ENCODE data around the gene TRAPPC8. TPM values are rescaled to one million over a fixed set of nuclear protein-coding genes. Genes with fewer than 3 reads are reported as not detected.
"Not testable (repeated sequence)": the region's sequence is repeated elsewhere in the genome, so short reads cannot be mapped to it uniquely, and the experiment has no call there.

Gene TRAPPC8
- total RNA-seq, 1 donor from 2014 or later, result 29.6 TPM

GRCh38 chr18:31819925-31820229 is 123.1 kb downstream of the TRAPPC8 start:
- Mint-ChIP-seq H3K27me3 (ENCODE audit: low read depth) (peaks cover 2% of the 10 kb centered on the region), H3K9me3 (ENCODE audit: low read depth) (no peaks in the 10 kb centered on the region), H3K27ac (ENCODE audit: unreplicated experiment) (no peak overlapping the region), H3K4me1 (ENCODE audit: low read depth) (peaks cover 4% of the 10 kb centered on the region), H3K36me3 (ENCODE audit: low read depth) (no peaks in the 10 kb centered on the region), H3K4me3 (ENCODE audit: unreplicated experiment) (no peak overlapping the region)
- peak; percentile 68 for TF ChIP-seq CTCF (IDR thresholded peaks at IDR 0.05)
- DNase-seq (ENCODE audit: low spot score), result no peak

GRCh38 chr18:31819106-31819924 is 123.6 kb downstream of the TRAPPC8 start:
- DNase-seq (ENCODE audit: low spot score), result no peak
- Mint-ChIP-seq H3K36me3 (ENCODE audit: low read depth) (no peaks in the 10 kb centered on the region), H3K4me3 (ENCODE audit: unreplicated experiment) (no peak overlapping the region)

GRCh38 chr18:31814132-31814531 is 128.8 kb downstream of the TRAPPC8 start:
- H3K9me3 Mint-ChIP-seq (ENCODE audit: low read depth), result no peaks in the 10 kb centered on the region
- no peaks in the 10 kb centered on the region for H3K36me3 Mint-ChIP-seq (ENCODE audit: low read depth)
- no peak overlapping the region for H3K27ac Mint-ChIP-seq (ENCODE audit: unreplicated experiment)

More at GRCh38 chr18:31819106-31819924, 123.6 kb downstream of the TRAPPC8 start:
- peak; percentile 91 for TF ChIP-seq CTCF (IDR thresholded peaks at IDR 0.05)
- Mint-ChIP-seq H3K27ac (ENCODE audit: unreplicated experiment) (no peak overlapping the region), H3K4me1 (ENCODE audit: low read depth) (peaks cover 4% of the 10 kb centered on the region), H3K27me3 (ENCODE audit: low read depth) (peaks cover 2% of the 10 kb centered on the region), H3K9me3 (ENCODE audit: low read depth) (no peaks in the 10 kb centered on the region)

DNA sequence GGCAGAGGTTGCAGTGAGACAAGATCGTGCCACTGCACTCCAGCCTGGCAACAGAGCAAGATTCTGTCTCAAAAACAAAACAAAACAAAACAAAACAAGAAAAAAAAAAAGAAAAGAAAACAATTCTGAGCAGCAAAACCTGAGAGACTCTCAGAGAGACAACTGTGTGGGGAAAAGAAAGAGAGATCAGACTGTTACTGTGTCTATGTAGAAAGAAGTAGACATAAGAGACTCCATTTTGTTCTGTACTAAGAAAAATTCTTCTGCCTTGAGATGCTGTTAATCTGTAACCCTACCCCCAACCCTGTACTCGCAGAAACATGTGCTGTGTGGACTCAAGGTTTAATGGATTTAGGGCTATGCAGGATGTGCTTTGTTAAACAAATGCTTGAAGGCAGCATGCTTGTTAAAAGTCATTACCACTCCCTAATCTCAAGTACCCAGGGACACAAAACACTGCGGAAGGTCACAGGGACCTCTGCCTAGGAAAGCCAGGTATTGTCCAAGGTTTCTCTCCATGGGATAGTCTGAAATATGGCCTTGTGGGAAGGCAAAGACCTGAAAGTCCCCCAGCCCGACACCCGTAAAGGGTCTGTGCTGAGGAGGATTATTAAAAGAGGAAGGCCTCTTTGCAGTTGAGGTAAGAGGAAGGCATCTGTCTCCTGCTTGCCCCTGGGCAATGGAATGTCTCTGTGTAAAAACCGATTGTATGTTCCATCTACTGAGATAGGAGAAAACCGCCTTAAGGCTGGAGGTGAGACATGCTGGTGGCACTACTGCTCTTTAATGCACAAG is 132.4 kb downstream of the TRAPPC8 start:
- H3K4me1 Mint-ChIP-seq (ENCODE audit: low read depth); H3K27me3 Mint-ChIP-seq (ENCODE audit: low read depth); H3K36me3 Mint-ChIP-seq (ENCODE audit: low read depth); H3K4me3 Mint-ChIP-seq (ENCODE audit: unreplicated experiment); H3K9me3 Mint-ChIP-seq (ENCODE audit: low read depth); DNase-seq (ENCODE audit: low spot score); H3K27ac Mint-ChIP-seq (ENCODE audit: unreplicated experiment): not testable (repeated sequence)

More at GRCh38 chr18:31814132-31814531, 128.8 kb downstream of the TRAPPC8 start:
- Mint-ChIP-seq H3K27me3 (ENCODE audit: low read depth) (peaks cover 6% of the 10 kb centered on the region), H3K4me3 (ENCODE audit: unreplicated experiment) (no peak overlapping the region), H3K4me1 (ENCODE audit: low read depth) (no peaks in the 10 kb centered on the region)
- TF ChIP-seq CTCF (IDR thresholded peaks at IDR 0.05), result no peak
- DNase-seq (ENCODE audit: low spot score), result no peak

DNA sequence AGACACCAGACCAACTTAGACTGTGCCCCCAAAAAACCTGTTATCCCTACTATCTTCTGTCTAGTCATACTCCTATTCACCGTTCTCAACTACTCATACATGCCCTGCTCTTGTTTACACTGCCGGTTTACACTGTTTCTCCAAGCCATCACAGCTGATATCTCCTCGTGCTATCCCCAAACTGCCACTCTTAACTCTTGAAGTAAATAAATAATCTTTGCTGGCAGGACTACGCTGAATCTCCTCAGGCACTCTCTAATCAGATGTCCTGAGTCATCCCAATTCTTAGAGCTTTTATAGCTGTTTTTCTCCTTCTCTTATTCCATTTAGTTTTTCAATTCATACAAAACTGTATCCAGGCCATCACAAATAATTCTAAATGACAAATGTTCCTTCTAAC is 133.9 kb downstream of the TRAPPC8 start:
- H3K27me3 Mint-ChIP-seq (ENCODE audit: low read depth); H3K9me3 Mint-ChIP-seq (ENCODE audit: low read depth): not testable (repeated sequence)

DNA sequence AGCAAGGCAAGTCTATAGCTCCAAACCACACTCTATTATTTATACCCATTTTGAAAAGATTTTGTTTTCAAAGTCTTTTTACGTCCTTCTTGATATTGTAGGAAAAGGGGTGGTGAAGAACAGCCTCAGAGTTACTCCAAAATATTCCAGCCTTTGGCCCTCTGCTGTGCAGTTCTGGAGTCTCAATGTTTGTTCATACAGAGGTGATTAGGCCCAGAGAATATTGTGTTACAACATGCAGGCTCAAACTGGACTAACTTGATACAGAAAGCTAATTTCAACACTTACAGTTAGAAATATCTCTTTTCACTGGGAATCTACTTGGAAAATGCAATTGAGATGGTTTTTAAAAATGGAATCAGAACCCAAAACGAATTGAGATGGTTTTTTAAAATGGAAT is 141.8 kb downstream of the TRAPPC8 start:
- no peak overlapping the region for H3K4me3 Mint-ChIP-seq (ENCODE audit: unreplicated experiment)
- TF ChIP-seq CTCF (IDR thresholded peaks at IDR 0.05), result no peak
- no peaks in the 10 kb centered on the region for H3K36me3 Mint-ChIP-seq (ENCODE audit: low read depth)
- H3K27ac Mint-ChIP-seq (ENCODE audit: unreplicated experiment), result no peak overlapping the region
- H3K9me3 Mint-ChIP-seq (ENCODE audit: low read depth), result no peaks in the 10 kb centered on the region
- H3K27me3 Mint-ChIP-seq (ENCODE audit: low read depth), result peaks cover 1% of the 10 kb centered on the region
- H3K4me1 Mint-ChIP-seq (ENCODE audit: low read depth), result no peaks in the 10 kb centered on the region
- no peak for DNase-seq (ENCODE audit: low spot score)

More for the DNA sequence above, 133.9 kb downstream of the TRAPPC8 start:
- H3K4me3 Mint-ChIP-seq (ENCODE audit: unreplicated experiment); H3K27ac Mint-ChIP-seq (ENCODE audit: unreplicated experiment); H3K36me3 Mint-ChIP-seq (ENCODE audit: low read depth); DNase-seq (ENCODE audit: low spot score); H3K4me1 Mint-ChIP-seq (ENCODE audit: low read depth): not testable (repeated sequence)

- not testable (repeated sequence) for H3K27ac Mint-ChIP-seq (ENCODE audit: unreplicated experiment); H3K4me1 Mint-ChIP-seq (ENCODE audit: low read depth); DNase-seq (ENCODE audit: low spot score); H3K9me3 Mint-ChIP-seq (ENCODE audit: low read depth); H3K4me3 Mint-ChIP-seq (ENCODE audit: unreplicated experiment); H3K36me3 Mint-ChIP-seq (ENCODE audit: low read depth); H3K27me3 Mint-ChIP-seq (ENCODE audit: low read depth)
Measured at GRCh38 chr18:31799257-31799656, 143.7 kb downstream of the TRAPPC8 start.

Measured in chondrocyte (in vitro differentiated cells).